Trophoblast cell (in vitro differentiated cells and primary cell): ENCODE measurements around the gene ATF7IP.
A peak's percentile ranks its signal among the peaks of the same experiment; 100 is the strongest.

ENCODE experiments used
- DNase-seq, 2 donors: peaks; one replicate each; pipeline ENCODE4 v3.0.0-alpha.2; 2016
- H2AFZ ChIP-seq: 2 replicates; pipeline ENCODE4 v1.6.1; 2013; ENCODE audit warnings: low read length, moderate library complexity, mild to moderate bottlenecking; ENCODE audit not compliant: insufficient read depth, poor library complexity
- H2AK5ac ChIP-seq: 2 replicates; pipeline ENCODE4 v1.6.1; 2013; ENCODE audit warnings: mild to moderate bottlenecking, low read length
- H2BK120ac ChIP-seq: 2 replicates; pipeline ENCODE4 v1.6.1; 2013; ENCODE audit warnings: low read length, mild to moderate bottlenecking, moderate library complexity; ENCODE audit not compliant: insufficient read depth, poor library complexity
- H2BK12ac ChIP-seq: 2 replicates; pipeline ENCODE4 v1.6.1; 2013; ENCODE audit warnings: mild to moderate bottlenecking, low read length, moderate library complexity
- H2BK5ac ChIP-seq: 2 replicates; pipeline ENCODE4 v1.6.1; 2013; ENCODE audit warnings: low read length, low read depth, moderate library complexity, mild to moderate bottlenecking; ENCODE audit not compliant: poor library complexity
- H3K14ac ChIP-seq: 2 replicates; pipeline ENCODE4 v1.6.1; 2013; ENCODE audit warnings: mild to moderate bottlenecking, low read length
- H3K18ac ChIP-seq: 2 replicates; pipeline ENCODE4 v1.6.1; 2013; ENCODE audit warnings: mild to moderate bottlenecking, low read length
- H3K23ac ChIP-seq: 2 replicates; pipeline ENCODE4 v1.6.1; 2013; ENCODE audit warnings: low read length
- H3K27ac ChIP-seq: 2 replicates; pipeline ENCODE4 v1.5.1; 2013; ENCODE audit warnings: low read depth, mild to moderate bottlenecking, inconsistent platforms, low read length, moderate library complexity
- H3K27me3 ChIP-seq: 2 replicates; pipeline ENCODE4 v1.6.1; 2013; ENCODE audit warnings: inconsistent platforms, mild to moderate bottlenecking, low read length, moderate library complexity; ENCODE audit not compliant: insufficient read depth
- H3K36me3 ChIP-seq, 2 experiments: 1 replicate in 1 of 2; 2 replicates in 1 of 2; pipeline ENCODE4 v1.6.1; 2013; ENCODE audit warnings: low read length in 2 of 2, mild to moderate bottlenecking in 2 of 2, moderate library complexity in 1 of 2; ENCODE audit not compliant: insufficient read depth in 2 of 2, control insufficient read depth in 1 of 2
- H3K4ac ChIP-seq: 2 replicates; pipeline ENCODE4 v1.6.1; 2013; ENCODE audit warnings: low read depth, mild to moderate bottlenecking, low read length, moderate library complexity
- H3K4me1 ChIP-seq, 2 experiments: 1 replicate in 1 of 2; 2 replicates in 1 of 2; pipeline ENCODE4 v1.6.1; 2013; ENCODE audit warnings: low read length in 2 of 2, mild to moderate bottlenecking in 2 of 2, moderate library complexity in 1 of 2; ENCODE audit not compliant: insufficient read depth in 2 of 2, control insufficient read depth in 1 of 2
- H3K4me2 ChIP-seq: 2 replicates; pipeline ENCODE4 v1.6.1; 2013; ENCODE audit warnings: inconsistent platforms, mild to moderate bottlenecking, low read length, moderate library complexity
- H3K4me3 ChIP-seq: 2 replicates; pipeline ENCODE4 v1.5.1; 2013; ENCODE audit warnings: mild to moderate bottlenecking, low read depth, low read length, inconsistent platforms
- H3K79me1 ChIP-seq: one replicate; pipeline ENCODE4 v1.6.1; 2013; ENCODE audit warnings: low read length
- H3K79me2 ChIP-seq: 2 replicates; pipeline ENCODE4 v1.6.1; 2013; ENCODE audit warnings: low read length, mild to moderate bottlenecking; ENCODE audit not compliant: control insufficient read depth, insufficient read depth, poor library complexity
- H3K9ac ChIP-seq: 2 replicates; pipeline ENCODE4 v1.6.1; 2013; ENCODE audit warnings: mild to moderate bottlenecking, low read length
- H3K9me3 ChIP-seq: 2 replicates; pipeline ENCODE4 v1.6.1; 2013; ENCODE audit warnings: low read depth, mild to moderate bottlenecking, control low read depth, inconsistent platforms, low read length; ENCODE audit not compliant: insufficient read depth
- H4K12ac ChIP-seq: 2 replicates; pipeline ENCODE4 v1.6.1; 2013; ENCODE audit warnings: low read depth, mild to moderate bottlenecking, low read length, moderate library complexity
- H4K8ac ChIP-seq: 2 replicates; pipeline ENCODE4 v1.6.1; 2013; ENCODE audit warnings: low read depth, mild to moderate bottlenecking, low read length, moderate library complexity
- H4K91ac ChIP-seq: one replicate; pipeline ENCODE4 v1.6.1; 2013; ENCODE audit warnings: low read depth, mild to moderate bottlenecking, low read length, moderate library complexity
- WGBS: extraction: QIAGEN DNeasy Blood & Tissue Kit; methylation state at CpG from one replicate; pipeline ENCODE4 v1.1.7; 2013; ENCODE audit warnings: missing lambda C conversion rate; ENCODE audit not compliant: insufficient read length, insufficient coverage; ENCODE audit errors: extremely low coverage; 5-methylcytosine and 5-hydroxymethylcytosine counted together

The ATF7IP gene

DNA sequence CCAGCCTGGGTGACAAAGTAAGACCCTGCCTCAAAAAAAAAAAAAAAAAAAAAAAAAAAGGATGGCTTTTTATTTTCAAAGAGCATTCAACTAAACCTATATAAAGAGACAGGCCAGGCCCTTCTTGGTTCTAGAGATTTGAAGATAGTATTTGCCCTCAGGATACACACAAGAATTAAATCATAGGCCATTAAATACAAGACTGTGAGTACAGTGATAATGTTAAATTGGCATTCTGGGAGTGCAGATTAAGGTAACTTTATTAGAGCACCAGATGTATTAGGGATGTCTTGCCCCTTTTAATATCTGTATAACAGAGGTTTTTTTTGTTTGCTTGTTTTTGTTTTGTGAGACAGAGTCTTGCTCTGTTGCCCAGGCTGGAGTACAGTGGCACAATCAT is 61.3 kb downstream of the ATF7IP start:
- Histone ChIP-seq H2AK5ac (no peak overlapping the region), H3K14ac (no peak overlapping the region), H3K4me3 (no peak overlapping the region), H3K27ac (no peak overlapping the region), H4K8ac (no peak overlapping the region), H3K9me3 (no peaks in the 10 kb centered on the region), H2BK5ac (peak overlapping the region; percentile 56), H3K9ac (no peak overlapping the region), H4K12ac (no peak overlapping the region), H3K4me2 (no peak overlapping the region), H3K79me2 (peaks cover 6% of the 10 kb centered on the region), H3K79me1 (no peaks in the 10 kb centered on the region), H3K36me3 (peaks cover 8 to 10% of the 10 kb centered on the region in 2 experiments), H3K23ac (no peak overlapping the region), H3K27me3 (no peaks in the 10 kb centered on the region), H2BK12ac (peak overlapping the region; percentile 31), H3K4me1 (peaks cover 0 to 2% of the 10 kb centered on the region in 2 experiments), H2AFZ (no peak overlapping the region), H3K4ac (peak overlapping the region; percentile 86), H2BK120ac (no peak overlapping the region), H3K18ac (no peak overlapping the region), H4K91ac (no peak overlapping the region)
- DNase-seq: no peak

GRCh38 chr12:14427929-14428328 is 62.4 kb downstream of the ATF7IP start:
- Histone ChIP-seq H3K4me1 (peaks cover 0 to 2% of the 10 kb centered on the region in 2 experiments), H2AFZ (no peak overlapping the region), H3K27ac (no peak overlapping the region), H2BK120ac (no peak overlapping the region), H4K8ac (no peak overlapping the region), H3K27me3 (no peaks in the 10 kb centered on the region), H3K79me2 (peaks cover 6% of the 10 kb centered on the region), H3K9ac (no peak overlapping the region), H2BK12ac (no peak overlapping the region), H3K4ac (no peak overlapping the region), H3K36me3 (peaks cover 8 to 10% of the 10 kb centered on the region in 2 experiments), H3K4me2 (no peak overlapping the region), H3K9me3 (no peaks in the 10 kb centered on the region), H4K12ac (no peak overlapping the region), H2AK5ac (no peak overlapping the region), H3K79me1 (no peaks in the 10 kb centered on the region), H3K14ac (no peak overlapping the region), H3K23ac (no peak overlapping the region), H2BK5ac (no peak overlapping the region), H3K4me3 (no peak overlapping the region), H4K91ac (no peak overlapping the region), H3K18ac (no peak overlapping the region)
- WGBS: no CpG with 5 or more reads among the region's 1 CpG
- no peak for DNase-seq

DNA sequence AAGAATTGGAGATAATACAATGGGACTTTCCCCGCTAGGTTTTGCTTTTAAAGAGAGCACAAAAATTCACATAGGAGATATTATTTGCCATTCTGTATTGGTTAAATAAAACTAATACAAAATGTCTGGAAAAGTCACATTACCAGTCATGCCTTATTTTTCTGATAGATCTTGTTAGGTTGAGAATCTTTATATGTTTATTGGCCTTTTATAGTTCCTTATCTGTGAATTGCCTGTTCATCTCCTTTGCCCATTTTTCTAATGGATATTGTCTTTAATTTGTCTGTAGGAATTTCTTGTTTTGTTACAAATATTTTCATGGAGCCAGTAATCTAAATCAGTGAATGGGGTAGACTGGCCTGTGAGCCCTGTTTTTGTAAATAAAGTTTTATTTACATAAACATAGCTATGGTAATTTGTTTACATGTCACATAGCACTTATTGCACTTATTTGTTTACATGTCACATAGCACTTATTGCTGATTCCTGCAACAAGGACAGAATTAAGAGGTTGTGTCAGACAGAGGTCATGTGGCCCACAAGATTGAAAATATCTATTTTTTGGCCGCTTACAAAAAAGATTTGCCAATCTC is 65.0 kb downstream of the ATF7IP start:
- H3K4me1 ChIP-seq: peaks cover 0 to 2% of the 10 kb centered on the region in 2 experiments

DNA sequence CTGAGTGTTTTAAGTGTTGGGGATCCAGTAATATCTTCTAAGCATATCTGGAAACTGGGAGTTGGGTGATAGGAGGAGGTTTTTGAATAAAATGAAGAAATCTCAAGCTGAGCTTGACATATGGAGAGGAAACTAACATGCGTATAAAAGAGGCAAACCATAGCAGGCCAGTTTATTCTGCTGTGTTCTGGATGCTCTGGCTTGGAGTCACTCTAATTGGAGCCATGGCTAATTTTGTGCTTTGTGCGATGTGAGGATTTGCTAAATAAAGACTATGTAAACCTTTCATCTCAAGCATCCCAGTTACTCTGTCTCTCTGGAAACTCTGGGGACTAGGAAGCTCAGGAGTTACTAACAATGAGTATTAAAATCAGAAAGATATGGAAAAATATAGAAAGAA is 66.5 kb downstream of the ATF7IP start:
- no peak overlapping the region for H3K4me3 ChIP-seq
- no peak overlapping the region for H4K91ac ChIP-seq
- no peak overlapping the region for H3K27ac ChIP-seq
- no peak overlapping the region for H3K9ac ChIP-seq
- H3K4ac ChIP-seq: peak overlapping the region; percentile 15
- no peaks in the 10 kb centered on the region for H3K4me1 ChIP-seq
- no peak overlapping the region for H3K23ac ChIP-seq
- no peak overlapping the region for H2AK5ac ChIP-seq
- H3K14ac ChIP-seq: no peak overlapping the region
- no CpG with 5 or more reads among the region's 2 CpGs for WGBS
- no peak overlapping the region for H3K18ac ChIP-seq
- no peaks in the 10 kb centered on the region for H3K27me3 ChIP-seq
- peaks cover 8 to 9% of the 10 kb centered on the region in 2 experiments for H3K36me3 ChIP-seq
- H2BK12ac ChIP-seq: no peak overlapping the region
- no peak overlapping the region for H3K4me2 ChIP-seq
- peaks cover 1% of the 10 kb centered on the region for H3K79me2 ChIP-seq
- DNase-seq: no peak
- H3K9me3 ChIP-seq: no peaks in the 10 kb centered on the region
- H4K12ac ChIP-seq: no peak overlapping the region
- H4K8ac ChIP-seq: no peak overlapping the region
- no peaks in the 10 kb centered on the region for H3K79me1 ChIP-seq
- H2AFZ ChIP-seq: no peak overlapping the region
- H2BK120ac ChIP-seq: no peak overlapping the region
- H2BK5ac ChIP-seq: no peak overlapping the region

More for the DNA sequence above, 65.0 kb downstream of the ATF7IP start:
- no peak overlapping the region for H3K23ac ChIP-seq
- H3K14ac ChIP-seq: no peak overlapping the region
- no peak for DNase-seq
- no peak overlapping the region for H4K8ac ChIP-seq
- WGBS: no CpG with 5 or more reads among the region's 2 CpGs
- H2AFZ ChIP-seq: no peak overlapping the region
- no peak overlapping the region for H3K27ac ChIP-seq
- H3K18ac ChIP-seq: no peak overlapping the region
- peaks cover 7% of the 10 kb centered on the region in 2 experiments for H3K36me3 ChIP-seq
- H3K9me3 ChIP-seq: no peaks in the 10 kb centered on the region
- no peak overlapping the region for H4K12ac ChIP-seq
- peaks cover 4% of the 10 kb centered on the region for H3K79me2 ChIP-seq
- H2AK5ac ChIP-seq: no peak overlapping the region
- no peak overlapping the region for H3K4me2 ChIP-seq
- H2BK12ac ChIP-seq: no peak overlapping the region
- H3K4me3 ChIP-seq: no peak overlapping the region
- no peaks in the 10 kb centered on the region for H3K27me3 ChIP-seq
- no peak overlapping the region for H3K4ac ChIP-seq
- H3K9ac ChIP-seq: no peak overlapping the region
- no peak overlapping the region for H2BK5ac ChIP-seq
- no peak overlapping the region for H2BK120ac ChIP-seq
- H4K91ac ChIP-seq: no peak overlapping the region
- no peaks in the 10 kb centered on the region for H3K79me1 ChIP-seq
